Prostate gland (tissue), 2 donors: ENCODE measurements around the gene PCID2.

Experiments
- POLR2A ChIP-seq: fragments of 450-650 bp; IDR thresholded peaks from one replicate; pipeline ENCODE4 v1.6.1; 2016; ENCODE audit warnings: antibody characterized with exemption, mild to moderate bottlenecking
- TF ChIP-seq, protein P1 (sequence below), 4 experiments: fragments of 200-600 bp in 2 of 4; fragments of 450-650 bp in 2 of 4; sonication (generic) in 2 of 4; IDR thresholded peaks; 1 replicate in 3 of 4; 2 replicates in 1 of 4; pipeline ENCODE4 v1.5.1; 2016 to 2019; ENCODE audit warnings: antibody characterized with exemption in 4 of 4, mild to moderate bottlenecking in 2 of 4, moderate library complexity in 2 of 4

- TF ChIP-seq, protein P1, sequence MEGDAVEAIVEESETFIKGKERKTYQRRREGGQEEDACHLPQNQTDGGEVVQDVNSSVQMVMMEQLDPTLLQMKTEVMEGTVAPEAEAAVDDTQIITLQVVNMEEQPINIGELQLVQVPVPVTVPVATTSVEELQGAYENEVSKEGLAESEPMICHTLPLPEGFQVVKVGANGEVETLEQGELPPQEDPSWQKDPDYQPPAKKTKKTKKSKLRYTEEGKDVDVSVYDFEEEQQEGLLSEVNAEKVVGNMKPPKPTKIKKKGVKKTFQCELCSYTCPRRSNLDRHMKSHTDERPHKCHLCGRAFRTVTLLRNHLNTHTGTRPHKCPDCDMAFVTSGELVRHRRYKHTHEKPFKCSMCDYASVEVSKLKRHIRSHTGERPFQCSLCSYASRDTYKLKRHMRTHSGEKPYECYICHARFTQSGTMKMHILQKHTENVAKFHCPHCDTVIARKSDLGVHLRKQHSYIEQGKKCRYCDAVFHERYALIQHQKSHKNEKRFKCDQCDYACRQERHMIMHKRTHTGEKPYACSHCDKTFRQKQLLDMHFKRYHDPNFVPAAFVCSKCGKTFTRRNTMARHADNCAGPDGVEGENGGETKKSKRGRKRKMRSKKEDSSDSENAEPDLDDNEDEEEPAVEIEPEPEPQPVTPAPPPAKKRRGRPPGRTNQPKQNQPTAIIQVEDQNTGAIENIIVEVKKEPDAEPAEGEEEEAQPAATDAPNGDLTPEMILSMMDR (IDR thresholded peaks at IDR 0.05): no peak
- no peak for TF ChIP-seq POLR2A
These were observed 31.5 kb upstream of the PCID2 start for GRCh38 chr13:113239986-113240385.
